HL-60 (cell line): ENCODE results near the gene CFAP69.

Source experiments
- DNase-seq, 2 experiments: peaks; one replicate each; pipeline ENCODE4 v3.0.0-alpha.2; 2010 to 2020; ENCODE audit warnings: low read depth in 1 of 2, low spot score in 1 of 2
- H3K27ac ChIP-seq: fragments of 250-450 bp; sonication (Bioruptor Pico); replicated peaks from 2 replicates; pipeline ENCODE4 v1.5.1; 2020; ENCODE audit warnings: mild to moderate bottlenecking, moderate library complexity
- H3K27me3 ChIP-seq: fragments of 250-450 bp; sonication (Bioruptor Pico); 2 replicates; pipeline ENCODE4 v1.5.1; 2021; ENCODE audit warnings: mild to moderate bottlenecking, moderate library complexity; ENCODE audit not compliant: insufficient read depth, poor library complexity, severe bottlenecking
- H3K4me3 ChIP-seq: replicated peaks from 2 replicates; pipeline ENCODE4 v1.5.1; 2011; ENCODE audit warnings: mild to moderate bottlenecking, control low read depth, low read length; ENCODE audit not compliant: insufficient read depth
- CTCF ChIP-seq: IDR thresholded peaks from one replicate; pipeline ENCODE4 v1.5.1; 2011; ENCODE audit warnings: low read length, control low read depth, inconsistent platforms; ENCODE audit not compliant: insufficient read depth
- GABPA ChIP-seq: IDR thresholded peaks from 2 replicates; pipeline ENCODE4 v1.6.1; 2012; ENCODE audit warnings: low read depth
- POLR2AphosphoS5 ChIP-seq: IDR thresholded peaks from 2 replicates; pipeline ENCODE4 v1.6.1; 2012; ENCODE audit warnings: low read depth
- REST ChIP-seq: IDR thresholded peaks from 2 replicates; pipeline ENCODE4 v1.6.1; 2012; ENCODE audit warnings: low read depth; ENCODE audit not compliant: insufficient replicate concordance
- SPI1 ChIP-seq: IDR thresholded peaks from 2 replicates; pipeline ENCODE4 v1.6.1; 2012; ENCODE audit warnings: low read depth, mild to moderate bottlenecking, borderline replicate concordance

CFAP69 gene

GRCh38 chr7:90337106-90337505 lies 92.1 kb downstream of the CFAP69 start:
- Histone ChIP-seq H3K27me3 (no peaks in the 10 kb centered on the region), H3K27ac (no peak overlapping the region), H3K4me3 (no peak overlapping the region)
- no peak for TF ChIP-seq REST
- no peak for TF ChIP-seq SPI1
- TF ChIP-seq GABPA = no peak
- no peak for TF ChIP-seq POLR2AphosphoS5
- no peak for TF ChIP-seq CTCF
- no peak for DNase-seq

GRCh38 chr7:90345016-90345415 lies 100.0 kb downstream of the CFAP69 start:
- TF ChIP-seq GABPA (no peak), POLR2AphosphoS5 (no peak), REST (no peak), CTCF (no peak), SPI1 (no peak)
- peak overlapping the region; percentile 94 for H3K27ac ChIP-seq
- no peak overlapping the region for H3K4me3 ChIP-seq
- H3K27me3 ChIP-seq = no peaks in the 10 kb centered on the region
- DNase-seq = no peak

GRCh38 chr7:90345595-90346335 lies 100.8 kb downstream of the CFAP69 start:
- no peaks in the 10 kb centered on the region for H3K27me3 ChIP-seq
- peak overlapping the region; percentile 94 for H3K27ac ChIP-seq
- peak in 1 of 2 experiments; percentile 67 for DNase-seq
- TF ChIP-seq SPI1 = peak; percentile 90
- 0 out of 2 replicates have a peak, but pooled peaks have one; percentile 35 for TF ChIP-seq GABPA
- no peak for TF ChIP-seq REST
- peak overlapping the region; percentile 55 for H3K4me3 ChIP-seq
